Mammary epithelial cell (primary cell): ENCODE measurements around the gene UGT1A7.

Experiments used
- EZH2 ChIP-seq: IDR thresholded peaks from 2 replicates; pipeline ENCODE4 v1.6.1; 2012; ENCODE audit warnings: low read length, inconsistent platforms, borderline replicate concordance
- TF ChIP-seq, protein P1 (sequence below), 2 donors: IDR thresholded peaks in 1 of 2; conservative IDR thresholded peaks in 1 of 2; 2 replicates each; pipeline ENCODE4 v1.5.1; 2011 to 2012; ENCODE audit warnings: inconsistent platforms in 2 of 2, low read length in 2 of 2, mild to moderate bottlenecking in 2 of 2, control low read depth in 1 of 2, low read depth in 1 of 2; ENCODE audit not compliant: insufficient read depth in 1 of 2; ENCODE audit errors: extremely low read depth in 1 of 2

DNA sequence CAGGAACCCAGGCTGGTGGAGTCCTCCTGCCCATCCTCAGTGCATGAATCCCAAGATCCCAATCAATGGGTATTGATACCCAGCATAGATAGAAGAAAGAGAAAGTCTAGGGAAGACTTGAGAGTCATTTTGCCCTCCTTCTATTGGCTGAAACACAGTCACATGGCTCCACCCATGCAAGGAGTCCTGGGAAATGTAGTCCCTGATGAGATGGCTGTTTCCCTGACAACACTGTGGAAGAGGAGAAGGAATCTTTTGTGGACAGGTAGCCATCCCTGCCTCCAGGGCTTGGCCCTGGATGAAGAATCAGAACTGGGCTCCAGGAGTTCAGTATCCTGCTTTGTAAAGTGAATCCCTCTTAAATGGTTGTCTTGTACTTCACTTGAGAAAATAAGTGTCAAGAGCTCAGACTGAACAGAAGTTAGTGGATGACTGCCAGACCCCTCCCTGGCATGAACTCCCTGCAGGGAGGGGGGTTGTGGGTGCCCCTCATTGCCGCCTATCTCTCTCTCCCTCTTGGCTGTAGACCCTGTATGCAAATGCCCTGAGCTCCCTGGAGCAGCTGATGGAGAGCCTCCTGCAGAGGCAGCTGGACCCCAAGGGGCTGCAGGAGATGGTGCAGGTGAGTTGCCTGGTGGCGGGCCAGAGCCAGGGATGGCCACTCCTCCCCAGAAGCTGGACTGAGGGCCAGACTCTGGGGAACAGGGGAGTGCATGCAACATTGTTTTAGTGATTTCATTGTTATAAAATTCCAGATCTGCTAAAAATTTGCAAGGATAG lies 132.5 kb downstream of the UGT1A7 start:
- TF ChIP-seq, protein P1, sequence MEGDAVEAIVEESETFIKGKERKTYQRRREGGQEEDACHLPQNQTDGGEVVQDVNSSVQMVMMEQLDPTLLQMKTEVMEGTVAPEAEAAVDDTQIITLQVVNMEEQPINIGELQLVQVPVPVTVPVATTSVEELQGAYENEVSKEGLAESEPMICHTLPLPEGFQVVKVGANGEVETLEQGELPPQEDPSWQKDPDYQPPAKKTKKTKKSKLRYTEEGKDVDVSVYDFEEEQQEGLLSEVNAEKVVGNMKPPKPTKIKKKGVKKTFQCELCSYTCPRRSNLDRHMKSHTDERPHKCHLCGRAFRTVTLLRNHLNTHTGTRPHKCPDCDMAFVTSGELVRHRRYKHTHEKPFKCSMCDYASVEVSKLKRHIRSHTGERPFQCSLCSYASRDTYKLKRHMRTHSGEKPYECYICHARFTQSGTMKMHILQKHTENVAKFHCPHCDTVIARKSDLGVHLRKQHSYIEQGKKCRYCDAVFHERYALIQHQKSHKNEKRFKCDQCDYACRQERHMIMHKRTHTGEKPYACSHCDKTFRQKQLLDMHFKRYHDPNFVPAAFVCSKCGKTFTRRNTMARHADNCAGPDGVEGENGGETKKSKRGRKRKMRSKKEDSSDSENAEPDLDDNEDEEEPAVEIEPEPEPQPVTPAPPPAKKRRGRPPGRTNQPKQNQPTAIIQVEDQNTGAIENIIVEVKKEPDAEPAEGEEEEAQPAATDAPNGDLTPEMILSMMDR (conservative IDR thresholded peaks at IDR 0.05 in 1 of 2, IDR thresholded peaks at IDR 0.05 in 1 of 2; ENCODE audit: extremely low read depth in 1 of 2, insufficient read depth in 1 of 2, low read depth in 1 of 2, low read length in 2 of 2): no peak
- TF ChIP-seq EZH2: no peak
